Tibial nerve (tissue), 4 donors: Measurements from ENCODE around the gene EIF1AD.

ENCODE experiments used
- CTCF ChIP-seq, 5 experiments: fragments of 200-600 bp in 3 of 5; fragments of 450-650 bp in 2 of 5; sonication (generic) in 3 of 5; IDR thresholded peaks; one replicate each; pipeline ENCODE4 v1.5.1; 2016 to 2019; ENCODE audit warnings: antibody characterized with exemption in 5 of 5, mild to moderate bottlenecking in 3 of 5, moderate library complexity in 2 of 5
- EP300 ChIP-seq, 2 donors: sonication (generic); formaldehyde crosslinking; IDR thresholded peaks; one replicate each; pipeline ENCODE4 v1.6.1; 2017; ENCODE audit warnings: antibody characterized with exemption in 2 of 2, mild to moderate bottlenecking in 1 of 2

DNA sequence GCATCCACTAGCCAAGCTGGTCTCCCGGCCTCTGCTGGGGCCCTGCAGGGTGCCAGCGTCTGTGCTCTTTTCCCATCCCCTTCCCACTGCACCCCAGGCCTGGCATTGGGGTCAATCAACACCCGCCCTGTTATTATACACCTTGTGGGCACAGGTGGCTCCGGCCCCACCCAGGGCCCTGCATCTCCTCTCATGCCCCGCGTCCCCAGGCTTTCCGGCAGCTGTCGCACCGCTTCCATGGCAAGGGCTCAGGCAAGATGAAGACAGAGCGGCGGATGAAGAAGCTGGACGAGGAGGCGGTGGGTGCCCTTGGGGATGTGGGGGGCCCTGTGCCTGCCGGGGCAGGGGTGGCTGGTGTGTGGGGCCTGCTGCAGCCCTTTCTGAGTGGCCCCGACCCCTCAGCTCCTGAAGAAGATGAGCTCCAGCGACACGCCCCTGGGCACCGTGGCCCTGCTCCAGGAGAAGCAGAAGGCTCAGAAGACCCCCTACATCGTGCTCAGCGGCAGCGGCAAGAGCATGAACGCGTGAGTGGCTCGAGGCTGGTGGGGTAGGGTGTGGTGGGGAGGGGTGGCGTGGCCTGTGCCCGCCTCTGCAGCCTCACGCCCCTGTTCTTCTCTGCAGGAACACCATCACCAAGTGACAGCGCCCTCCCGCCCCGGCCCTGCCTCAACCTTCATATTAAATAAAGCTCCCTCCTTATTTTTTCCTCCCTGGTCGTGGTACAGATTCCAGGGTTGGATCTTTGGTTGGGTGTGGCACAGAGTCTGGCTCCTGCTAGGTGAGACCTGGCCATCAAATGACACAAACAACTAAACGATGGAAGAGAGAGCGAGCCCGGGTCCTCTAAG lies 23.3 kb downstream of the EIF1AD start:
- TF ChIP-seq CTCF (IDR thresholded peaks at IDR 0.05) (no peak), EP300 (IDR thresholded peaks at IDR 0.05) (no peak)
